ENCODE data around the gene MYPOP.
"Not testable (repeated sequence)": the region's sequence is repeated elsewhere in the genome, so short reads cannot be mapped to it uniquely, and the experiment has no call there.

Gene MYPOP

DNA sequence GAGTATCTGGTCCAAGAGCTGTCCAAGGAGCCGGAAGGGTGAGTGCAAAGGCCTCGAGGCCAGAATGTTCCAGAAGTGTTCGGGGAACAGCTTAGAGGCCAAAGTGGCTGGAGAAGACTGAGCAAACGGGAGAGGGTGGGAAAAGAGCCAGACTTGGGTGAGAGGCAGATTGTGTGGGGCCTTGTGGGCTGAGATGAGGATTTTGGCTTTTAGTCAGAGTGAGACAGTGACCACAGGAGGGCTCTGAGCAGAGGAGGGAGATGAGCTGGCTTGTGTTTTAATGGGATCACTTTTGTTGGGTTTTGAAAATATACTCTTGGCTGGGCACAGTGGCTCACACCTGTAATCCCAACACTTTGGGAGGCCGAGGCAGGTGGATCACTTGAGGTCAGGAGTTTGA is 6.5 kb upstream of the MYPOP start:
- no peak for DNase-seq (ENCODE audit: low spot score)
- FAIRE-seq = no peak

DNA sequence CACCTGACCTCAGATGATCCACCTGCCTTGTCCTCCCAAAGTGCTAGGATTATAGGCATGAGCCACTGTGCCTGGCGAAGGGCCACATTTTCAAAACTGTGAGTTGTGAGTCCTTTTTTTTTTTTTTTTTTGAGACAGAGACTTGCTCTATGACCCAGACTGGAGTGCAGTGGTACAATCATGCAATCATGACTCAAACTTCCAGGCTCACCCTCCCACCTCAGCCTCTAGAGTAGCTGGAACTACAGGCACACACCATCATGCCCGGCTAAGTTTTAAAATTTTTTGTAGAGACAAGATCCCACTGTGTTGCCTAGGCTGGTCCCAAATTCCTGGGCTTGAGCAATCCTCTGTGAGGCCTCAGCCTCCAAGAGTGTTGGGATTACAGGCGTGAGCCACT is 3.8 kb upstream of the MYPOP start:
- FAIRE-seq (no peak), DNase-seq (ENCODE audit: low spot score) (peak; percentile 28)

DNA sequence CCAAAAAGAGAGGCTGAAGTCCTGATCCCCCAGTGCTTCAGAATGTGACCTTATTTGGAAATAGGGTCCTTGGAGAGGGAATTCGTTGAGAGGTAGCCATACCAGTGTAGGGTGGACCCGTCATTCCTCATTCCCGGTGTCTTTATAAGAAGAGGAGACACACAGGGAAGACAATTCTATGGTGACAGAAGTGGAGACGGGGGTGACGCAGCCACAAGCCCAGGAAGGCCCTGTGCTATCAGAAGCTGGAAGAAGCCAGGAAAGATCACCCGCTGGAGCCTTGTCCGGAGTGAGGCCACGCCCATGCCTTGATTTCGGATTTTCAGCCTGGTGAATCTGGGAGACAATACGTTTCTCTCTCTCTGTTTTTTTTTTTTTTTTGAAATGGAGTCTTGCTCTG is 2.6 kb upstream of the MYPOP start:
- no peak for FAIRE-seq
- no peak for DNase-seq (ENCODE audit: low spot score)

DNA sequence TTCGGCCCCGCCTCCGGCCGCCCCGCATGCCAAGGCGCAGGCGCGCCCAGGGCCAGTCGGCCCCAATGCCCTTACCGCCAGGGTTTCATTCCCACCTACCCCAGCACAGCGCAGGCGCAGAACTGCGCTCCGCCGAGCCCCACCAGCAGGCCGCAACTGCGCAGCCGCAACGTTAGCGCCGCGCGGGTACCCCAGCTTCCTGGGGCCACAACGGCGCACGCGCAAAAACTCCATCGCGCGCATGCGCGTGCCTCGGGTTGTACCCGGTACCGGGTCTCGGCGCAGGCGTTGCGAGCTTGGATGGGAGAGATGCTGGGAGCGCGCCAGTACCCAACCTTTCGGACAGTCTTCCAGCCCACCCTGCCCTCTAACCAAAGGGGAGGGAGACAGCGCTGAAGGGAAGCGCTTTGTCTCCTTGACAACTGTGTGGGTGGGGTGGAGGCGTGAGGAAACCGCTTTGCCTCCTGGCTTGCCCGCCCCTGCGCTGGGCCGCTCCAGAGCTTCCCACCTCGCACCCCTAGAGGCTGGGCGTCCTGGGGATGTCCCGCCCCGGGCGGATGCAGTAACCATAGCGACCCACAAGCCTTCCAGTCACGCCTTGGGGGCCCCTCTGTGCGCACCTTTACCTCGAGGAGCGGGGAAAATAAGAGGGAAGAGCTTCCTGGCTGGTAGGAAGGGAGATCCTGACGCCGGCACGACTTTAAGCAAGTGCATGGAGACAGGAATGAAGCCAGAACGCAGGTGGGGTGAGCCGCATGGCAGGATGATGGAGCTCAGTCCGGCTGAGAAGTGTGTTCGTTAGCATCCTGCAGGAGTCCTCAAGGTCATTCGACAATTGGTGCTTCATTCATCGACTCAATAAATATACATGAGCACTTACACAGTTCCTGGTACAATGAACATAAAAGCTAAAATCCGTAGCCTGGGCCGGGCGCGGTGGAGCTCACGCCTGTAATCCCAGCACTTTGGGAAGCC is 525 bp upstream of the MYPOP start:
- FAIRE-seq (no peak), DNase-seq (ENCODE audit: low spot score) (peak; percentile 89)

DNA sequence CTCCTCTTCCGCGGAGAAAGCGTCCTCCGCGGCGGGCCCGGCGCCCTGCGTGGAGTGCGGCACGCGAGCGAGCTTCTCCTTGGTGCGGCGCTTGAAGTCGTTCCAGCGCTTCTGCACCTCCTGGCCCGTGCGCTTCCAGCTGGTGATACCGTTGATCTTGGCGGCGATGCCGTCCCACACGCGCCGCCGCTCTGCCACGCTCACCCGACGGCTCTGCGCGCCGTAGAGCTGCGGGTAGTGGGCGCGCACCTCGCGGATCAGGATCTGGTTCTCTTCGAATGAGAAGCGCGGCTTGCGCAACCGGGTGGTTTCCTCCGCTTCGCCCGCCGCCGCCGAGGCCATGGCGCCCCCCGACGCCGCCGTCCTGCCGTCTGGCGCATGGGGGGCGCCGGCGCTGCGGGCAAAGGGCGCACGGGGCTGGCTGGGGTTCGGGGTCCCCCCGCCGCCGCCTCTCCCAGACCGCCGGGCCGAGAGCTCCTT is 941 bp downstream of the MYPOP start:
- FAIRE-seq = no peak
- no peak for DNase-seq (ENCODE audit: low spot score)

DNA sequence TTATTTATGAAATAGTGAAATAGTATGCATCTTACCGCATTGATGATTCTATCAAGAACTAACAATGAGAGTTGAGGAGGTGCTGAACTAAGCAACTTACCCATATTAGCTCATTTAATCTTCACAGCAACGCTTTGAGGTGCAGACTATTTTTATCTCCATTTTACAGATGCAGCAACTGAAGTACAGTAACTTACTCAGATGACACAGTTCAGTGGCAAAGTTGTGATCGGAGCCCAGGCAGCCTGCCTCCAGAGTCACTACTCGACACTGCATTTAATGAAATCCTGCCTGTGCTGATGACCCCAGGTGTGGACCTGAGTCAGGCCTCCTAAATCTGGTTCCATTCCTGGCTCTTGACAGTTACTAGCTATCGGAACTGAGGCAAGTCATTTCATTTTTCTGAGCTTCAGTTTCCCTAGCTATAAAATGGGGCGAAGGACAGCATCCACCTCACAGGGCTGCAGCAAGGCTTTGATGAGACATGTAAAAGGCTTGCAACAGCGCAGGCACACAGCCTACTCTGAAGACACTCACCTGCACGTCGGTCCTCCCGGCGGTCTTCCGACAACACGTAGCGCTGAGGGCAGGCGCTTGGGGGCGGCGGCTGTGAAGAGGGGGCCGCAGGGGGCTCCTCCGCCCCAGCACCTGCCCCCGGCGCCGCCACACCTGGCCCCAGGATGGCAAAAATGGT is 1.5 kb downstream of the MYPOP start:
- FAIRE-seq = no peak
- DNase-seq (ENCODE audit: low spot score) = no peak

DNA sequence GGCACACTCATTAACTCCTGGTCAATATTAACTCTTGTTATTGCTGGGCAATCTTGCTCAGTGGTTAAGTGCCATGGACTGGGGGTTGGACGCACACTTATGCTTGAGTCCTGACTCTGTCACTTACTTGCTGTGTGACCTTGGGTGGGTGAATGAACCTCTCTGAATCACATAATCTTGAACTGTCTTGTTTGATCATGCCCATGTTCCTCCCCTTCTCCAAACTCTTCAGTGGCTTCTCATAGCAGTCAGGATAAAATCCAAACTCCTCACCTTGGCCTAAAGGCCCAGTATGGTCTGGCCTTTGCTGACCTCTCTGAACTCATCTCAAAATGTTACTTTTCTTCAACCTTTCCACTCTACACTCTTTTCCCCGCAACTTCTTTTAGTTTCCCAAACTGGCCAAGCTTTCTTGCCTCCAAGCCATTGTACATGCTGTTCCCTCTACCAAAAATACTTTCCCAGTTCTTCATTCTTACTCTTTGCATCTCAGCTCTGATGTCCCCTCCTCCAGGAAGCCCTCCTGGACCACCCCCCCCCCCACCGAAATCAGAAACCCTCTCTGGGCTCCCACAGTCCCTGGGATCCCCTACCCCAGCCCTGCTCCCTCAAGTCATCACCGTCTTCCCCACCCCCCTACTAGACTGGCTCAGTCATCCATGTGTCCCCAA is 2.4 kb downstream of the MYPOP start:
- DNase-seq (ENCODE audit: low spot score) (no peak), FAIRE-seq (no peak)

DNA sequence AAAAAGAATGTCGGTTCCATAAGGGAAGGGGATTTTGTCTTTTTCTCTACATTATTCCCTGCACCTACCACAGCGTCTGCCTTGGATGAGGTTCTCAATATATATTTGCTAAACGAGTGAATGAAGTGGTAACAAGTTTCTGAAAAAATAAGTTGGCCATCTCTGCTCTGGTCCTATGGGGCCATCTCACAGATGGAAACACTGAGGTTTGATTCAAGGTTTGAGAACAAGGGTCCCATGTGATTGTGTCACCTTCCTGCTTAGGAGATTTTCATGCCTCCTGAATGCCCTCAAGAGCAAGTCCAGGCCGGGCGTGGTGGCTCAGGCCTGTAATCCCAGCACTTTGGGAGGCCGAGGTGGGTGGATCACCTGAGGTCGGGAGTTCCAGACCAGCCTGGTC is 3.2 kb downstream of the MYPOP start:
- DNase-seq (ENCODE audit: low spot score) (no peak), FAIRE-seq (no peak)

DNA sequence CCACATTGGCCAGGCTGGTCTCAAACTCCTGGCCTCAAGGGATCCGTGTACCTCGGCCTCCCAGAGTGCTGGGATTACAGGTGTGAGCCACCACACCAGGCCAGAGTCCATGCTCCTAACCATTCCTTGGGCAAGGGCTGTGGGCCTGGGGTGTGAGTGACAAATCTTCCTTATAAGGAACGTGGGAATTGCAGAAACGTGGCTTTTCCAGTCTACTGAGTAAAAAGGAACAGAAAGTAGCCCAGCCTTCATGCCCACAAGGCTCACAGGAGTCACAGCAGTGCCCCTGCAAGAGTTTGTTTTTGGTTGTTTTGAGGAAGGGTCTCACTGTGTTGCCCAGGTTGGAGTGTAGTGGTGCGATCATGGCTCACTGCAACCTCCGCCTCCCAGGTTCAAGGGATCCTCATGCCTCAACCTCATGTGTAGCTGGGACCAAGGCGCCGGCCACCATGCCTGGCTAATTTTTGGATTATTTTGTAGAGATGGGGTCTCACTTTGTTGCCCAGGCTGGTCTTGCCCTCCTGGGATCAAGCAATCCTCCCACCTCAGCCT is 5.1 kb downstream of the MYPOP start:
- no peak for FAIRE-seq
- DNase-seq (ENCODE audit: low spot score) = no peak

DNA sequence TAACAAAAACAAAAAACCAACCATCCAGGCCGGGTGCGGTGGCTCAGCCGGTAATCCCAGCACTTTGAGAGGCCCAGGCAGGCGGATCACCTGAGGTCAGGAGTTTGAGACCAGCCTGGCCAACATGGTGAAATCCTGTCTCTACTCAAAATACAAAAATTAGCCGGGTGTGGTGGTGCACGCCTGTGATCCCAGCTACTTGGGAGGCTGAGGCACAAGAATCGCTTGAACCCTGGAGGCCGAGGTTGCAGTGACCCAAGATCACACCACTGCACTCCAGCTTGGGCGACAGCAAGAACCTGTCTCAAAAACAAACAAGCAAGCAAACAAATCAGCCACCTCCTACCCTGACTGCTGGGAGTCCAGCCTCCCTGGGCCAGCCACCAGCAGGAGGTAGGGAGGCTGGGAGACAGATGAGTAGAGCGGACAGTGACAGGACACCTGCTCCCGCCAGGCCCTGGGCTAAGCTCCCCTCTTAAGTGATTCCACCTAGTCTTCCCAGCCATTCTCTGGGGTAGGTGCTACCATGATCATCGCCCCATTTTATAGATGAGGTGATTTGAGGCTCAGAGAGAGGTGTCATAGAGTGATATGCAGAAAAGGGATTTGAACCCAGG is 6.3 kb downstream of the MYPOP start:
- FAIRE-seq; DNase-seq (ENCODE audit: low spot score): not testable (repeated sequence)

DNA sequence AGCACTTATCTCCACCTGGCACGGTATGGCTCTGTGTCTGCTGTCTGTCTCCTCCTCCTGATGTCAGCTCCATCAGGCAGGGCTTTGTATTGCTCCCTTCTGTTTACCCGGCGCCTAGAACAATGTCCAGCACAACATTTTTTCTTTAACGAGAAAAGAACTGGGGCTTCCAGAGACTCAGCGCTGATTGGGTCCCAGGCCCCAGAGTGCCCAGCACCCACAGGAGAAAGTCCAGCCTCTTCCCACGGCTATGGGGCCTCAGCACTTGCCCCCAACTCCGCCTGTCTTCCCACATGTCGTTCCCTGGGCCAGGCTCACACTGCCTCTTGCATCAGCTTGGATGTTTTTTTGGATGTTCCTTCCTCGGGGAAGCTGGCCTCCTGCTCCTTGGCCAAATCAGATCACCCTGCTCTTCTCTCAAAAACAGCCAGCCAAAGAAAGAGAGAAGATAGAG is 6.9 kb downstream of the MYPOP start:
- FAIRE-seq (no peak), DNase-seq (ENCODE audit: low spot score) (no peak)

DNA sequence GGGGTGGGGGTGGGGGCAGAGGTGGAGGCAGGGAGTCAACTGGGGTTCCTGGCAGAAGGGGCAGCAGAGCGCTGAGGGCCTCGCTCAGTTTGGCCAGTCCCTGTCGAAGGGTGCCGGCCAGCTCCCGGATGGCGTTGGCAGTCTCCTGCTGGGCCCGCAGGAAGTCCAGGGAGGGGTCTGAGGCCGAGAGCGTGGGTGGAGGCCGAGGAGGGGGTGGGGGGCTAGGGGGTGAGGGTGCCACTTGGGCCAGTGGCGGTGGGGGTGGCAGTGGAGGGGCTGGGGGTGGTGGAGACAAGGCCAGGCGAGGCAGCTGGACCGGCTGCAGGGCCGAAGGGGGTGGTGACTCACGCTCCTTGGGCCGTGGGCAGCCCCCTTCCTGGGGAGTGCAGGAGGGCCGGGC is 11.5 kb downstream of the MYPOP start:
- FAIRE-seq = no peak
- DNase-seq (ENCODE audit: low spot score) = no peak

DNA sequence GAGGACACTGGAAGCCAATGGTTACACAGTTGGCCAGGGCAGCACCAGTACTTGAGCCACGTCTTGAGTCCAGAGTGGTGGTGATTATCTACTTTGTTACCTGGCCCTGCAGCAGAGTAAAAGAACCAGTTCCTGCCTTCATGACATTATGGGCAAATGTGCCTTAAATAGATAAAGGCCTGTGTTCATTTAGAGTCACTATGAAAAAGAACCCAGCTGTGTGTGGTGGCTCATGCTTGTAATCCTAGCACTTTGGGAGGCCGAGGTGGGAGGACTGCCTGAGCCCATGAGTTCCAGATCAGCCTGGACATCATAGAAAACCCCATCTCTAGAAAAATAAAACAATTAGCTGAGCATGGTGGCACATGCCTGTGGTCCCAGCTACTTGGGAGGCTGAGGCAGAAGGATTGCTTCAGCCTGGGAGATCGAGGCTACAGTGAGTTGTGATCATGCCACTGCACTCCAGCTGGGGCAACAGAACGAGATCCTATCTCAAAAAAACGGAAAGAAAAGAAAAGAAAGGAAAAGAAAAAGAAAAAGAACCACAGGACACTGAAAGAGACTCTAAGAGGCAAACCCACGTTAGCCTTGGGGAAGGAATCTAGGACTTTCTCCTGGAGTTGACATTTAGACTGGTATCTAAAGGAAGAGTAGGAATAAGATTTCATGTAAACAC is 13.1 kb downstream of the MYPOP start:
- DNase-seq (ENCODE audit: low spot score) (no peak), FAIRE-seq (no peak)

DNA sequence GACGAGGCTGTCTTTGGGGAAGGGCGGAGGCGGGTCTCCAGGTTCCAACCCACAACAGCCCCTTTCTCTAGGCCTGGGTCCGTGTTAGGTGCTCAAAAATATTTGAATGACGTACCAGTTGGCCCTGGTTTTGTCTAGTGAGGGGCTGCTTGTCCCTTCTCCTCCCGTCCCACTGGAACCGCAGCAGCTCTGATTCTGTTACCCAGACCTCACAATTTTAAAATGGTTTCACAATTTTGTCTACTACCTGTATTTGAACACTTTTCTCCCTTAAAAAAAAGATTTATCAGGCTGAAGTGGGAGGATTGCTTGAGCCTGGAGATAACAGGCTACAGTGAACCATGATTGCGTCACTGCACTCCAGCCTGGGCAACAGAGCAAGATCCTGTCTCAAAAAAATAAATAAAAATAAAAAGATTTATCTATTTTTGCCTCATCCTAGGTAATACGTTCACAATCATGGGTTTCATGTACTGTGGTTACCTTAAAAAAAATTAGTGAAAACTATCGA is 15.2 kb downstream of the MYPOP start:
- no peak for FAIRE-seq
- no peak for DNase-seq (ENCODE audit: low spot score)

DNA sequence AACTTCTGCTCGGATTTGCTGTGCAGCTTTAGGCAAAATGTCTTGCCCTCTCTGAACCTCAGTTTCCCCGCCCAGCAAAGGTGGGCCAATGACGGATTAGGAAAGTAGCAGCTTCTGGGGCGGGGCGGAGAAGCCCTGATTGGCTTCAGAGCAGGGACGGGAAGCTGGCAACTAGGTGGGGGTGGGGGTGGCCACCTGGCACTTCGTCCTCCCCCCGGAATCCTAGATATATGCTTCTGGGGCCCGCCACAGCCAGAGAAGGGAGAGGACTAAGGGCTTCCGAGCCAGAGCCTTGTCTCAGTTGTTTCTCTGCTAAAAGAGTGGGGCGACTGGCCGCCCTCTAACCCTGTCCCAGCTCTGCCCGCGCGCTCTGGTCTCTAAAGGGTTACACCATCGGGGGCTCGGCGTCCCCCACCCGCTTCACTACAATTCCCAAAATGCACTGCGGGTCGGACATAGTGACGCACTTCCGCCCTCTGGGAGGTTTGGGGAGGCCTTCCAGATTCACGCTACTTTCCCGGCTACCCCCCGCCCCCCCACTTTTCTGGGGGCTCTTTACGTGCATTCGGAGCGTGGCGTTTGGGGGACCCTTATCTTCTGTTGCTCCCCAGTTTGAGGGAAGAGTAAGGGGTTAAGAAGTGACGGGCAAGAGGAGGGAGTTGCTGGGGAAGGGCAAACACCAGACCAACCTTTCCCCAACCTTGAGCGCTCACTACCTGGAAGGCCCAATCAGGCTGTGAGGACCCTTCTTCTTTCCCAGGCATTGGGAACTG is 15.8 kb downstream of the MYPOP start:
- FAIRE-seq = no peak

DNA sequence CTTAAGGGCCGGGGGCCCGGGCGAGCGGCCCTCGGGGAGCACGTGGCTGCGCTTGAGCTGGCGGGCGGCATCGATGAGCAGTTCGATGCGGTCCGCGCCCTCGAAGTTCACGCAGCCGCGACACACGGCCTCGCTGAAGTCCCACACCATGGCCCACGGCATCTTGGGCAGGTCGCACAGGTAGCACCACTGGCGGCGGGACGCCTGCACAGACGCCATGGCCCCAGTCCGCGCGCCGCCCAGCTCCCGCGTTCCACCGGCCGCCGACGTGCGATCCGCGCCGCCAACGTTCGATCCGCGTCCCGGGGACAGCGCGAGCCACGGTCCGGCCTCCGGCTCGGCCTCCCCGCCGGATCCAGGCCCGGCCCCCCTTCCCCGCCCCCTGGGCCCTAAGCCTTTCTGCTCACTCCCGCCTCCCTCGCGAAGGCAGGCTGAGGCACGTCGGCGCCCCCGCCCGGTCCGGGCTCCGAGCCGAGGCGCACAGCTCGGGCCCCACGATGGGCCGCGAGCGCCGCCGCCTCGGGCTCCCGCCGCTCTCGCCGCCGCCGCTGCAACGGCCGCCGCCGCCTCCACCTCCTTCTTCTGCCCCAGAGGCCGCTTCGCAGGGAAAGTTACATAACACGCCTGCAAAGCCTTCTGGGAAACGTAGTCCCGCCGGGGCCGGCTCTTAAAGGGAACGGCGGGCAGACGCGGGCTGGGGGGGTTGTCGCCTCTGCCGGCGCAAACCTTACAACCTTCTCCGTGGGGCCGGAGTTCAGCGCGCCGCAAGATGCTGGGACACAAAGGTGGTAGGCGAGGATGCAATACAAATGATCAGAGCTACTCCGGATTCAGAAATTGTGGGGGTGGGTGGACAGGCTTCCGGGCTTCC is 16.6 kb downstream of the MYPOP start, which contains the start of gene IRF2BP1:
Gene IRF2BP1, minus strand, starts transcription at position 586 of the 871 bp plus-strand sequence. Its CDS starts 367 bp downstream, at position 219.
- DNase-seq (ENCODE audit: low spot score) (peak; percentile 65), FAIRE-seq (no peak)

More for the DNA sequence above, 15.8 kb downstream of the MYPOP start:
- DNase-seq (ENCODE audit: low spot score) = peak; percentile 75

DNA sequence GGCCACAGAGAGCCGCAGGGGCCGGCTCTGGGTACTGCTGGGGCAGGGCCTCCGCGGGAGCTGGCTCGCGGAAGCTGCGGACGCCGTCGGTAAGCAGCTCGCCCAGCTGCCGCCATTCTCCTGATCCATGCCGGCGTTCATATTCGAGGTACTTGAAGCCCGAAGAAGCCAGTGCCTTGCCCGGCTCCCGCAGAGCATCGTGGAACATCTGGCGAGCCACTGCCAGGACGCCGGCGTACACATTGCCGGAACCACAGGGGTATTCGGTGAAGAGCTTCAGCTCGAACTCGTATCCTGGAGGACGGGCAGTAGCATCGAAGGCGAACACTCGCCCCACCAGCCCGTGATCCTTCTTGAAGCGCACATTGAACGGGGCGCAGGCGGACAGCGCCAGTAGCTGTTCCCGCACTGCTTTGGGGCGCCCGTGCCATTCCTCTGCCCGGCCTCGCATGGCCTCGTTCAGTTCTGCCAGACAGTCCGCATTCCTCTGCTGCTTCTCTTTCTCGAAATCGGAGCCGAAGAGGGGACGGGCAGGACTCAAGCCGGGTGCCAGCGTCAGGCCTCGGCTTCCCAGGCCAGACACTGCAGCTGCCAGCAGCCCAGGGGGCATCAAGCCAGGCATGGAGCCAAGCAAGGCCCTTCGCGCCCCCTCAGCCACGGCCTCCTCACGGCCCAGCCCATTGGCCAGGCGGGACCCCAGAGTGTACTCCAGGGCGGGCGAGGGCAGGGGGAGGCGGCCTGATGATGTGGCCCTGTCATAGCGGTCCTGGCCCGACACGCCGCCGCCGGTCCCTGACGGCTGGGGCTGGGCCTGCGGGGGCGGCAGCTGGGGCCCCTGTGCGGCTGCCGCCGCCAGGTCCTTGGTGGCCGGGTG is 17.5 kb downstream of the MYPOP start:
- FAIRE-seq (no peak), DNase-seq (ENCODE audit: low spot score) (no peak)
